ENCODE data around the gene CFAP68.
"Not testable (repeated sequence)": the region's sequence is repeated elsewhere in the genome, so short reads cannot be mapped to it uniquely, and the experiment has no call there.

The CFAP68 gene

GRCh38 chr11:111918390-111919256 lies 39.3 kb downstream of the CFAP68 start, which contains the start of gene C11orf52:
C11orf52 (plus strand) TSS chr11:111918913; CDS start chr11:111918973, 60 bp downstream.
- no peak for DNase-seq (ENCODE audit: low read depth in 2 of 2)

- DNase-seq (ENCODE audit: low read depth in 2 of 2), result no peak
Observed at GRCh38 chr11:111920908-111921307, 41.6 kb downstream of the CFAP68 start.

- no peak for DNase-seq (ENCODE audit: low read depth in 2 of 2)
Observed at GRCh38 chr11:111921541-111922230, 42.3 kb downstream of the CFAP68 start.

GRCh38 chr11:111922803-111923202 lies 43.5 kb downstream of the CFAP68 start:
- no peak for DNase-seq (ENCODE audit: low read depth in 2 of 2)

DNA sequence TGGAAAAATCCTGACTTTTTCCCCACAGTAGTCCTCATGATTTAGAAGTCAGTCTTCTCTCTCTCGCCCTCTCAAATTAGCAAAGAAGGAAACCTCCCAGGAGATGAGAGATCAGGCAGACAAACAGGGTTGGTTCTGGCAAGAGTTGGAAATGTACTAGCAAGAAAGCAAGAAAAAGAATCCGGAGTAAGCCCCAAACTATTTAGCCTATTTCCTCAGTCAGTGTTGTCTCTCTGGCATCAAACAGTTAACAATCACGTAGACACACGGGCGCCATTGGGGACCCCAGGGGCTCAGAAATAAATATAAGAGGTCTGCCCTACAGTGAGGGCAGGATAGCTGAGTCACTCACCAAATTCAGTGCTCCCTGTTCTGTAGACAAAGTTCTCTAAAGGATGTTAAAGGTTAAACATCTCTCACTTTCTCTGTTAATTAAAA lies 44.0 kb downstream of the CFAP68 start:
- DNase-seq (ENCODE audit: low read depth in 2 of 2), result no peak

GRCh38 chr11:111923951-111924350 lies 44.6 kb downstream of the CFAP68 start:
- no peak for DNase-seq (ENCODE audit: low read depth in 2 of 2)

- DNase-seq (ENCODE audit: low read depth in 2 of 2), result no peak
Observed at GRCh38 chr11:111925953-111926352, 46.6 kb downstream of the CFAP68 start.

DNA sequence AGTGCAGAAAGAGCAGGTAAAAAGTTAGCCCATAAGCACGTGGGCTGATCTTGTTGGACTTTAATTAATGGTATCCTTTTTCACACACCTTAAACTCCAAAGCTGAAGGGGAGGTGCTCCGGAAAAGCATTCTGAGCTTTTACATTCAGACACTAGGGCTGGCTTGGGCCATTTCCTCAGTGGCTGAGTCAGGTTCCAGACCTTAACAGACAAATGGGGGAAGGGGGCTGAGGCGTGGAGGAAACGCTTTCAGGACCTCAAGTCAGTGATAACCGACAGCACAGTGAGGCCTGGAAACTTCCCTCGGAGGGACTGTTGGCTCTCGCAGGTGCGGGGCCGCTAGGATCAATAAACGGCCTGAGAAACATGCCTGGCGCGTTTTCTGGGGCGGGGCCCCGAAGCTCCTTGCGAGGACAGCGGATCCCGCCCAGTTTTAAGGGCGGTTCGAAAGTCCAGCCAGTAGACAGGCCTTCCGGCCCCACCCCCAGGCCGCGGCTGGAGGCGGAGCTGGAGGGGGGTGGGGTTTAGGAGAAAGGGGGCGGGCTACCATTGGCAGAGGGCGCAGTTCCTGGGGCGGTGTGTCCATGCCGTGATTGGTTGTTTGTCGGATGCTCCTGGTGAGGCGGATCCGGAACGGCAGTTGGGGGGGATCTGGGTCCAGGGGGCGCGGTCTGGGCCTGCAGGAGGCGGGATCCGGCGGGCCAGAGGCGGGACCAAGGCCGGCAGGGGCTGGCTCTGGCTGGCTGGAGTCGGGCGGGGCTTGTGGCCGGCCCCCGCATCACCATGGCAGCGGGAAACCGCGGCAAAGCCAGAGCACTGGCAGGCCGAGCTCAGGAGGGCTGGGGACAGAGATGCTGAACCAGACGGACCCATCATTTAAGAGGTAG lies 47.4 kb downstream of the CFAP68 start:
- DNase-seq (ENCODE audit: low read depth in 2 of 2), result peak; percentile 90 to 93

GRCh38 chr11:111930472-111930871 lies 51.1 kb downstream of the CFAP68 start:
- DNase-seq (ENCODE audit: low read depth in 2 of 2), result no peak

DNA sequence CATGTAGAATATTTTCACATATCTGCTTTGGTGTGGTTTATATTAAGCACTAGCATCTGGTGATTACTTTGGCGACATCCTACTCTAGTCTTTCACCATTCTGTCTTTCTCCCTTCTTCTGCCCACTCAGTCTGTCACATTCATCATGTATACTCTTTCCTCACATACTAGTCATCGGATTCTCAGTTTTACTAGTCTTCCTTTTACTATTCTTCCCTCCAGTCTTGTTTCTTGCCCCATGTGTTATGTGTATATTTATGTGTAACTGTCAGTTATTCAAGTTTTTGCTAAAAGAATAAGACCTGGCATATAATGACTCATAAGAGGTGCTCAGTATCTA lies 53.2 kb downstream of the CFAP68 start:
- DNase-seq (ENCODE audit: low read depth in 2 of 2), result no peak

- DNase-seq (ENCODE audit: low read depth in 2 of 2), result not testable (repeated sequence)
Observed at GRCh38 chr11:111933176-111933575, 53.8 kb downstream of the CFAP68 start.

GRCh38 chr11:111933872-111934271 lies 54.5 kb downstream of the CFAP68 start:
- no peak for DNase-seq (ENCODE audit: low read depth in 2 of 2)

GRCh38 chr11:111934306-111934705 lies 55.0 kb downstream of the CFAP68 start:
- no peak for DNase-seq (ENCODE audit: low read depth in 2 of 2)

All from stimulated activated CD4-positive, alpha-beta T cell treated with anti-CD3 and anti-CD28 coated beads, Interleukin-15, amount 100 ng/mL, for 48 hours (primary cell).